HUES48 (cell line): ENCODE measurements around the gene SKIL.

ENCODE experiments used
- H3K27ac ChIP-seq: one replicate; pipeline ENCODE4 v1.7.0; 2013; ENCODE audit warnings: low read depth, low read length, inconsistent platforms
- H3K27me3 ChIP-seq: 2 replicates; pipeline ENCODE4 v1.6.1; 2013; ENCODE audit warnings: mild to moderate bottlenecking, low read length; ENCODE audit not compliant: control insufficient read depth, insufficient read depth
- H3K36me3 ChIP-seq: 2 replicates; pipeline ENCODE4 v1.6.1; 2013; ENCODE audit warnings: low read length; ENCODE audit not compliant: control insufficient read depth, insufficient read depth
- H3K4me1 ChIP-seq: 2 replicates; pipeline ENCODE4 v1.6.1; 2013; ENCODE audit warnings: mild to moderate bottlenecking, low read length; ENCODE audit not compliant: control insufficient read depth, insufficient read depth
- H3K4me3 ChIP-seq: 2 replicates; pipeline ENCODE4 v1.5.1; 2013; ENCODE audit warnings: mild to moderate bottlenecking, low read depth, low read length
- H3K9ac ChIP-seq: 2 replicates; pipeline ENCODE4 v1.6.1; 2013; ENCODE audit warnings: mild to moderate bottlenecking, low read depth, low read length, moderate library complexity
- H3K9me3 ChIP-seq: 2 replicates; pipeline ENCODE4 v1.6.1; 2013; ENCODE audit warnings: low read length; ENCODE audit not compliant: control insufficient read depth, insufficient read depth

Gene SKIL

DNA sequence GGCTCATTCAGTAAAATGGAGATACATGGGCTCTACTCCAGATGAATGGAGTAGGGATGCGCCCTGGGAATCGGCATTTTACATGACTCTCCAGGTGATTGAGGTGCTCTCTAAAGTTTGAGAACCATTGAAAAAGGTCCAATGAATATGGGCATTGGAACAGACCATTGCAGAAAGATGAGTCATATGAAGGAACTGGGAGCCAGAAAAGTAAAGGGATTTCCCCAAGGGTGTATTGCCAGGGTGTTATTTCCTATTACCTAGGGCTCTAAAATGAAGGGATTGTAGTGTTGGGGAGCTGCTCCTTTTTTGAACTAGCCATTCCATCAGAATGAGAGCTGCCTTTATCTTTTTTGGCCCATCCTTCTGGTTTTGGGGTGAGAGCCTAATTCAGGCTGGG, 82.8 kb downstream of the SKIL start:
- Histone ChIP-seq H3K9me3 (no peaks in the 10 kb centered on the region), H3K4me3 (no peak overlapping the region), H3K36me3 (no peaks in the 10 kb centered on the region), H3K9ac (no peak overlapping the region), H3K4me1 (peaks cover 6% of the 10 kb centered on the region), H3K27ac (no peak overlapping the region), H3K27me3 (no peaks in the 10 kb centered on the region)

DNA sequence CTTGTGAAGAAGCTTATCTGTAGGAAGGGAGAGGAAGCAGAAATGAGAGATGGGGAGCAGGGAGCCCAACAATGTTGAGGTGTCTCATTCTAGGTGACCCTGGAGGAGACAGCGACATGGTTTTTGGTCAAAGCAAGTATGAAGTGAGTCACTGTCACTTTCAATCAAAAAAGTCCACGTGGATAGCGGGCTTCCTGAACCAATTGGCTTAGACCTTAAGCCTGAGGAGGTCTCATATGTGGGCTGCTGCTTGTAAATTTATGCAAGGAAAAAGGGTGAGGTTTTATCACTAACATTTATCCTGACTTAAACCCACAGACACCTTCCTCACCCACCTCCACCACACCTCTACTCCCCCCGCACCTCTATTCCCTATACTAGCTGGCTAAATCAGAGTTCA, 83.9 kb downstream of the SKIL start:
- Histone ChIP-seq H3K9me3 (no peaks in the 10 kb centered on the region), H3K9ac (no peak overlapping the region), H3K36me3 (no peaks in the 10 kb centered on the region), H3K4me1 (peaks cover 6% of the 10 kb centered on the region), H3K27me3 (no peaks in the 10 kb centered on the region), H3K4me3 (no peak overlapping the region), H3K27ac (no peak overlapping the region)

DNA sequence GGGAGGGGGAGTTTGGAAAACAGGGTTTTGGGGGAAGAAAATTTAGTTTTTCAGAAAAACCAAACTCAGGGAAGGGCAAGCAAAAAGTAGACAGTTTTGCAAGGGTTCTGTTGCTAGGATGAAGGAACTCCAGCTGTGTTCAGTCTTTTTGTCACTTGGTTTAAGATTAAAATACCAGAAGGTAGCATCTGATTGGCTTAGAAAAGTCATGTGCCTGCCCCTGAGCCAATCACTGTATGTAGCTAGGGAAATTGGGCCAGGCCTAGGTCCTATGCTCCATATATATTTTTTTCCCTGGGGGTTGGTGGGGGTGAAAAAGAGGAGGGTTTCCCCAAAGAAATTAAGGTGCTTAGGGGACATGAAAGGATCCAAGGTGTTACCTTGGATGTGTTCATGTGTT, 85.4 kb downstream of the SKIL start:
- H3K9ac ChIP-seq, result no peak overlapping the region
- H3K4me1 ChIP-seq, result peaks cover 3% of the 10 kb centered on the region
- no peak overlapping the region for H3K4me3 ChIP-seq
- H3K36me3 ChIP-seq, result no peaks in the 10 kb centered on the region
- H3K27me3 ChIP-seq, result no peaks in the 10 kb centered on the region
- no peak overlapping the region for H3K27ac ChIP-seq
- H3K9me3 ChIP-seq, result no peaks in the 10 kb centered on the region

DNA sequence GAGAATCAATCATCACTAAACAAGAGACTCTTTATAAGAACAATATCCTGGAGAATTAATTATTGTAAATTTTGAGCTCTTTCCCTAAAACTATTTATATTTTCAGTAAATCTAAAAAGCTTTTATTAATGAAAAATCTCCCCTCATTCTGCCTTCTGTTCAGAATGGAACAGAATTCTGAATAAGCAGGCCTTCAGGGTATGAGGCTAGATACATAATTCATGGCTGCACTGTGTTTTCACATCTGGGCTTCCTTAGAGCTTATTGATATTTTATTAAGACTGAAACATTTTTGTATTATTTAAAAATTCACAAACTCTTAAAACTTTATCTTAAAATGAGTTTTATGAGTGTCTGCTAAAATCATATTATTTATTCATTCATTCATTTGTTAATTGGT, 85.9 kb downstream of the SKIL start:
- Histone ChIP-seq H3K4me3 (no peak overlapping the region), H3K9me3 (no peaks in the 10 kb centered on the region), H3K36me3 (no peaks in the 10 kb centered on the region), H3K27me3 (no peaks in the 10 kb centered on the region), H3K27ac (no peak overlapping the region), H3K9ac (no peak overlapping the region), H3K4me1 (no peaks in the 10 kb centered on the region)
